Cardiac fibroblast (primary cell): ENCODE measurements around the gene RABL3.

Source experiments
- DNase-seq, 2 donors: peaks; one replicate each; pipeline versions ENCODE4 v3.0.0 to v3.0.0-alpha.2; 2010; ENCODE audit warnings: low read depth in 2 of 2
- H3K4me3 ChIP-seq, 2 donors: replicated peaks in 1 of 2; 1 replicate in 1 of 2; 2 replicates in 1 of 2; pipeline ENCODE4 v1.5.1; 2011; ENCODE audit warnings: low read depth in 2 of 2, low read length in 2 of 2, mild to moderate bottlenecking in 2 of 2, moderate library complexity in 1 of 2
- TF ChIP-seq, protein P1 (sequence below): IDR thresholded peaks from one replicate; pipeline ENCODE4 v1.5.1; 2011; ENCODE audit warnings: low read depth, mild to moderate bottlenecking, low read length, inconsistent platforms

Gene RABL3

DNA sequence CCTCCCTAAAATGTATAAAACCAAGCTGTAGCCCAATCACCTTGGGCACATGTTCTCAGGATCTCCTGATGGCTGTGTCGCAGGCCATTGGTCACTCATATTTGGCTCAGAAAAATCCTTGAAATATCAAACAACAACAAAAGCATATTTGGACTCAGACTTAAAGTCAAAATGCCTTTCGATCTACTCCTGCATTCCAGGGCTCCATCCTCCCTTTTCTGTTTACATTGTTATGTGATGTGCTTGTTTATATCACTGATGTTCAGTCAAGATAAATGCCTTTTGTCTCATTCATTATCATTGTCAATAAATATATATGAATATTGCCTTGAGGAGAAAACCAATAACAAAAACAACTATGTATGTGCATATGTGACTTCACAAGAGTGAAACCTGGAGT lies 92.0 kb downstream of the RABL3 start:
- H3K4me3 ChIP-seq, result no peak overlapping the region
- TF ChIP-seq, protein P1, sequence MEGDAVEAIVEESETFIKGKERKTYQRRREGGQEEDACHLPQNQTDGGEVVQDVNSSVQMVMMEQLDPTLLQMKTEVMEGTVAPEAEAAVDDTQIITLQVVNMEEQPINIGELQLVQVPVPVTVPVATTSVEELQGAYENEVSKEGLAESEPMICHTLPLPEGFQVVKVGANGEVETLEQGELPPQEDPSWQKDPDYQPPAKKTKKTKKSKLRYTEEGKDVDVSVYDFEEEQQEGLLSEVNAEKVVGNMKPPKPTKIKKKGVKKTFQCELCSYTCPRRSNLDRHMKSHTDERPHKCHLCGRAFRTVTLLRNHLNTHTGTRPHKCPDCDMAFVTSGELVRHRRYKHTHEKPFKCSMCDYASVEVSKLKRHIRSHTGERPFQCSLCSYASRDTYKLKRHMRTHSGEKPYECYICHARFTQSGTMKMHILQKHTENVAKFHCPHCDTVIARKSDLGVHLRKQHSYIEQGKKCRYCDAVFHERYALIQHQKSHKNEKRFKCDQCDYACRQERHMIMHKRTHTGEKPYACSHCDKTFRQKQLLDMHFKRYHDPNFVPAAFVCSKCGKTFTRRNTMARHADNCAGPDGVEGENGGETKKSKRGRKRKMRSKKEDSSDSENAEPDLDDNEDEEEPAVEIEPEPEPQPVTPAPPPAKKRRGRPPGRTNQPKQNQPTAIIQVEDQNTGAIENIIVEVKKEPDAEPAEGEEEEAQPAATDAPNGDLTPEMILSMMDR, result no peak
- no peak for DNase-seq

DNA sequence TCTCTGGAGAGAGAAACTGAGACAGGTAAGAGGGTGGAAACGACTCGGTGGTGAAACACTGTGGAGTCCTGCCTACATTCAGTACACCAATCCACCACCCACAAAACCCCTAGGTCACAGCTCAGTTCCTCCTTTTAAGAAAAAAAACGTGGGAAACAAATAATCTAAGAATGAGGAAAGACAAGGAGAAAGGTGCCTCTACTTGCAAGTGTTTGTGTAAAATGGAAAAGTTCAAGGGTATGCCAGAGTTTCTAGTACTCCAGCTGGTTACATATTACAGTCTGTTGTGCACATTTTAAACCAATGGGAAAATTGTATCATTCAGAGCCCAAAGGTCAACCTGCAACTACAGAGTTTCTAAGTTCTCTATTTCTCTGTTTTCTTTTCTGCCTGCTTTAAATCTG lies 92.5 kb downstream of the RABL3 start:
- DNase-seq, result no peak
- TF ChIP-seq, protein P1, result no peak
- H3K4me3 ChIP-seq, result no peak overlapping the region

DNA sequence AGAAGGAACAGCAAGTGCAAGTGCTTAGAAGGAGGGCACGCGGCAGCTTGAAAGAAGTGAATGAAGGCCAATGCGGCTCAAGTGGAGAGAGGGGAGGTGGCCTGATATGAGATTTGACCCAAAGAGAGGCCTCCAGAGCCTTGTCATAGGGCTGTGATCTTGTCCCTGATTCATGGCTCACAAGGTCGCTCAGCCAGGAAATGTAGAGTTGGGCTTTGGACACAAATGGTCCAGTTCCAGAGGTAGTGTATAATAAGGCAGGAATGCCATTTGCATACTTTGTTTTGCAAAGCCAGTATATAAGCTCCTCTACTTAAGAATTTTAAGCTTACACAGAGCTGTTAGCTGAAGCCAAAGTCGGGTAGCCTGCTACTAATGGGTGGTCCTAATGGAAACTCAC lies 94.0 kb downstream of the RABL3 start:
- TF ChIP-seq, protein P1, result no peak
- no peak overlapping the region for H3K4me3 ChIP-seq
- no peak for DNase-seq

DNA sequence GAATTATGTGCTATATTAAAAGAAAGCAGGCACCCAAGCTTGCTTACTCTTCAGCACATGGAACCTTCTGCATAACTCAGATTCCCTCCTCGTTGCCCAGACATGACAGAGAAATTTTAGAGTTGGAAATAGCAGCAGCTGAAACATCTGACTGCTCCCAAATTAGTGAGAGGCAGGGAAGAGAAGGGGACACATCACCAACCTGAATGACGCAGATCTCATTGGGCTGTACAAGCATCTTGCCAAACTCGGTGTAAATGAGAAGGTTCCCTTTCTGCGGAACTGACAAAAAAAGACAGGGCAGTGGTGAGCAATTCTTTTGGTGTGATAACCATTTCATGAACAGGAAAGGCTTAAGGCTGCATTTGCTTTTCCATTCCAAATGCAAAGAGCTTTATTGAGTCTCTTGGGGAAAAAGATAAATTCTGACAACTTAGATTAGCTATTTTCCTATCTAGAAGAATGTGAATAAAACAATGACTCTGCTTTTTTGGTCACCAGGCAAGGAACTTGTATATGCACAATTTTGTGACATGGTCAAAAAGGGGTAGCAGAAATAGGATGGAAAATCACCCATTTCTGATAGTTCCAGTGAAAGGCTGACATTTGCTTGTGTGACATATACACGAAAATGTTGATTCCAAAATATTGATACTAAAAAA lies 95.4 kb downstream of the RABL3 start:
- TF ChIP-seq, protein P1, result no peak
- no peak overlapping the region for H3K4me3 ChIP-seq

DNA sequence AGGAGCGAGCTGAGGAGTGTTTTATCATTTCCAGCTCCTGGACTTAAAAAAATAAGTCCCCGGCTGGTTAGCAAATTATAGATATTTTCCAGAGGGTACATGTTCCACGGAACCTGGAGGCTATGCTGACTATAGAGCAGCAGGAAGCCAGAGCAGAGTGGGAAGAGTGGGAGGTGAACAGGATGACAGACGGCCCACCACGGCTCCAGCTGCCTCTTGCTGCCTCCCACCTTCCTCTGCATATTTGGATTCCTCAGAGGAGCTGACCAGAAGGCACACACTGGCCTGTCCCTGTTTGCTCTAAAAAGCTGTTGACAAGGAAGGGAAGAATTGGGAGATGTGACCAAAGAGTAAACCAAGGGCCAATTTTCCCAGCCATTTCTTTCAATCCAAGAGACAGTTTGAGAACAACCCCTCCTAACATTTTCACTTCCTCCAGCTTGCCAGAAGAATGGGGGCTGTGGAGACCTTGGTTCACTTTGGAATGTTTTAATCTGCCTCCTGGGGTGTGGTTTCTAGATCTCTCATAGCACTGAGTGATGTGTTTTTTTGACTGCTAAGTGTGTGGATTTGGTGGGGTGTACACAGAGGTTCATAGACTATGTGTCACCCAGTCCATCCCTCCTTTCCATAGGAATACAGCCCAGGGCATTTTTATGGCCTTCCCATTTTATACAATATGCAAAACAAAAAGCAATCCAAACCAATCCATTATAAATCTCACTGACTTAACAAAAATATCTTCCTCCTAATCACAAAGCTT lies 97.1 kb downstream of the RABL3 start:
- H3K4me3 ChIP-seq, result no peak overlapping the region
- TF ChIP-seq, protein P1, result no peak
- DNase-seq, result peak in 1 of 2 donors; percentile 60

More for the DNA sequence above, 95.4 kb downstream of the RABL3 start:
- peak; percentile 43 to 78 for DNase-seq

- TF ChIP-seq, protein P1, result peak; percentile 22
- H3K4me3 ChIP-seq, result no peak overlapping the region
- peak; percentile 81 to 84 for DNase-seq
These were observed 99.9 kb downstream of the RABL3 start for GRCh38 chr3:120642368-120642948.
